Measurements from ENCODE around the gene CNGB1.

DNA sequence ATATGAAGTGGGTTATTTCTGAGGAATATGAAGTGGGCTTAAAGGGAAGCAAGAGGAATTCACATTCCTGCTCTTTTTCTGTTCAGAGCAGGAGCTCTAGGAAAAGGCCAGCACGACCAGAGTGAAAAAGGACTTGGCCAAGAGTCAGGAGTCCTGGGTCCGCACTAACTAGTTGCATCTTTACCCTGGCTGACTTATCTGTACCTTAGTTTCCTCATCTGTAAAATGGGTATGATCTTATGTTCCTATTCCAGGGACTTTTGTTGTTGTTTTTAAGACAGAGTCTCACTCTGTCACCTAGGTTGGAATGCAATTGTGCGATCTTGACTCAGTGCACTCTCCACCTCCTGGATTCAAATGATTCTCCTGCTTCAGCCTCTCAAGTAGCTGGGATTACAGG is 52.5 kb downstream of the CNGB1 start:
- TF ChIP-seq CTCF (IDR thresholded peaks at IDR 0.05) = no peak
- no peak for TF ChIP-seq POLR2A (IDR thresholded peaks at IDR 0.05)
